HepG2 (cell line): ENCODE measurements around the gene PFDN5. TPM values are rescaled to one million over a fixed set of nuclear protein-coding genes. Genes with fewer than 3 reads are reported as not detected.
A peak's percentile ranks its signal among the peaks of the same experiment; 100 is the strongest.

Experiments
- ARHGAP35 ChIP-seq: sonication (generic); formaldehyde crosslinking; IDR thresholded peaks from 2 replicates; pipeline ENCODE4 v1.9.0; 2022; ENCODE audit warnings: mild to moderate bottlenecking, inconsistent platforms, moderate library complexity, missing genetic modification reagents, borderline replicate concordance
- ARNTL ChIP-seq: sonication (generic); formaldehyde crosslinking; IDR thresholded peaks from 2 replicates; pipeline ENCODE4 v1.4.0; 2020; ENCODE audit warnings: mild to moderate bottlenecking, missing genetic modification reagents
- ATAD3A ChIP-seq: sonication (generic); formaldehyde crosslinking; IDR thresholded peaks from 2 replicates; pipeline ENCODE4 v1.4.0; 2020; ENCODE audit warnings: missing genetic modification reagents
- BRD4 ChIP-seq: sonication (generic); formaldehyde crosslinking; IDR thresholded peaks from 2 replicates; pipeline ENCODE4 v1.4.0; 2020; ENCODE audit warnings: missing genetic modification reagents
- DZIP1 ChIP-seq: sonication (generic); formaldehyde crosslinking; IDR thresholded peaks from 2 replicates; pipeline ENCODE4 v1.5.0; 2020; ENCODE audit warnings: mild to moderate bottlenecking, missing genetic modification reagents
- FOXK2 ChIP-seq: fragments of 450-650 bp; IDR thresholded peaks from 2 replicates; pipeline ENCODE4 v1.6.1; 2016
- HDAC1 ChIP-seq: sonication (generic); formaldehyde crosslinking; IDR thresholded peaks from 2 replicates; pipeline ENCODE4 v1.5.1; 2020; ENCODE audit warnings: mild to moderate bottlenecking, missing genetic modification reagents
- HNRNPL ChIP-seq: fragments of 200-400 bp; formaldehyde crosslinking; IDR thresholded peaks from 2 replicates; pipeline ENCODE4 v1.6.1; 2017; ENCODE audit warnings: mild to moderate bottlenecking, low read depth, low read length
- PAXIP1 ChIP-seq: sonication (generic); formaldehyde crosslinking; conservative IDR thresholded peaks from 2 replicates; pipeline ENCODE4 v1.4.0; 2020; ENCODE audit warnings: mild to moderate bottlenecking, missing genetic modification reagents, moderate library complexity
- SKI ChIP-seq: fragments of 450-650 bp; IDR thresholded peaks from one replicate; pipeline ENCODE4 v1.6.1; 2018; ENCODE audit warnings: mild to moderate bottlenecking; ENCODE audit not compliant: partially characterized antibody
- USF2 ChIP-seq, 2 experiments: sonication (generic) in 1 of 2; formaldehyde crosslinking in 1 of 2; IDR thresholded peaks; 2 replicates each; pipeline versions ENCODE4 v1.5.1 to v1.6.1; 2011 to 2020; ENCODE audit warnings: borderline replicate concordance in 1 of 2, low read depth in 1 of 2, low read length in 1 of 2, mild to moderate bottlenecking in 1 of 2, missing genetic modification reagents in 1 of 2, moderate library complexity in 1 of 2
- ZBTB21 ChIP-seq: sonication (generic); formaldehyde crosslinking; IDR thresholded peaks from 2 replicates; pipeline ENCODE4 v1.4.0; 2020; ENCODE audit warnings: missing genetic modification reagents
- ZFX ChIP-seq: sonication (generic); formaldehyde crosslinking; IDR thresholded peaks from 2 replicates; pipeline ENCODE4 v1.4.0; 2020; ENCODE audit warnings: mild to moderate bottlenecking, low read depth, missing genetic modification reagents, moderate library complexity
- ZNF205 ChIP-seq: IDR thresholded peaks from 2 replicates; pipeline ENCODE4 v1.6.1; 2018; ENCODE audit warnings: missing biosample characterization, missing genetic modification reagents
- ZNF282 ChIP-seq: fragments of 450-650 bp; IDR thresholded peaks from 2 replicates; pipeline ENCODE4 v1.6.1; 2018; ENCODE audit not compliant: partially characterized antibody
- ZNF678 ChIP-seq: sonication (generic); formaldehyde crosslinking; IDR thresholded peaks from 2 replicates; pipeline ENCODE4 v1.4.0; 2020; ENCODE audit warnings: mild to moderate bottlenecking, missing genetic modification reagents
- polyA plus RNA-seq, 8 experiments: library from polyadenylated mRNA; depleted of rRNA in 3 of 8; stranded (reverse) in 7 of 8; unstranded in 1 of 8; fragments of >200 nt; fragmentation: Illumina TruSeq in 4 of 8; extraction: Trizol in 4 of 8; gene quantifications; 2 replicates each; pipeline versions ENCODE4 v1.2.1 to v1.2.3, GENCODE V29; 2011 to 2016; ENCODE audit warnings: low read depth in 4 of 8, missing spikeins in 1 of 8, mixed read lengths in 1 of 8; ENCODE audit not compliant: insufficient read depth in 1 of 8
- total RNA-seq, 5 experiments: library from RNA; depleted of rRNA; stranded (reverse); fragments of >200 nt; fragmentation: Illumina TruSeq; extraction: Trizol; gene quantifications; 2 replicates each; pipeline ENCODE4 v1.2.3, GENCODE V29; 2016; ENCODE audit warnings: low read depth in 1 of 5
- TF ChIP-seq, protein P1 (sequence below), 2 experiments: IDR thresholded peaks; 2 replicates each; pipeline ENCODE4 v1.6.1; 2011 to 2012; ENCODE audit warnings: low read length in 2 of 2, borderline replicate concordance in 1 of 2, low read depth in 1 of 2, mild to moderate bottlenecking in 1 of 2, moderate library complexity in 1 of 2

PFDN5 gene
- total and polyA plus RNA-seq, 2 of the 13 experiments (the other 11 are each of a cell fraction or from before 2014, with no cell fraction given) = 449 to 462 TPM

DNA sequence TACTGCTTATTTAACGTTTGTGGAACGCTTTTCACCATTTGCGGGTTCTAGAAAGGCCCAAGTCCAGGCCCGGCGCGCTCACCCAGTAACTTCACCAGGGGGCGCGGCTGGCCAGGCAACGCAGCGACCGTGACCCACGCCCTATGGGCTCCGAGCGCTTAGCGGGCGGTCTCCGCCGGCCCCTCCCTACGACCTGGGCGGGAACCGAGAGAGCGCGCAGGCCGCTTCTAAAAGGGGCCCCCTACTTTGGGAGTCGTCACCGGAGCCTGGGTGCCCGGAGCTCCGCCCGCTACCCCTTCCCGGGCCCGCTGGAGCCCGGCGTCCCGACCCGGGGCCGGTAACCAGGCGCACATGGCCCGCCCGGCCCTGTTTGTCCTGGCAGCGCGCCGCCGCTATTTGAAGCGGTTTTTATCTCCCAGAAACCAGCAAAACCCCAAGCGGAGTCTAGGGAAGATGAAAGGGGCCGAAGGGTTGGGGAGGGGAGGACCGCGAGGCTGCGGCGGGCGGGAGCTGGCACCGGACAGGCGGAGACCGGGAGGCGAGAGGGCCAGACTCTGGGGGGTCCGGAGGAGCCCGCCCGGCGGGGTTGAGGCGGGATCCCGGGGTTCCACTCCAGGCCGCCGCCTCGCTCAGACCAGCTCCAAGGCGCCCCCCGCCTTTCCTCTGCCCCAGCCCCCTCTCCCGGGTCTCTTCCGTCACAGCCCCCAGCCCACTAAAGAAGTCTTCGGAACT lies 29.6 kb downstream of the PFDN5 start (continued):
- TF ChIP-seq USF2 (IDR thresholded peaks at IDR 0.05; ENCODE audit: low read depth, low read length) = no peak
- no peak for TF ChIP-seq USF2 (CRISPR knock-in tag; IDR thresholded peaks at IDR 0.05; ENCODE audit: borderline replicate concordance)
- TF ChIP-seq ZFX (CRISPR knock-in tag) = peak; percentile 95
- no peak; the same call in 1 of the 2 replicates for TF ChIP-seq ZNF678 (CRISPR knock-in tag)
- no peak for TF ChIP-seq ARNTL (CRISPR knock-in tag)
- TF ChIP-seq HNRNPL = peak; percentile 76; the same call in 1 of the 2 replicates
- no peak for TF ChIP-seq FOXK2
- no peak for TF ChIP-seq DZIP1 (CRISPR knock-in tag)
- no peak for TF ChIP-seq ARHGAP35 (CRISPR knock-in tag)
- no peak for TF ChIP-seq ZNF282
- no peak; the same call in 1 of the 2 replicates for TF ChIP-seq PAXIP1 (CRISPR knock-in tag)
- peak; percentile 68 for TF ChIP-seq BRD4 (CRISPR knock-in tag)
- no peak for TF ChIP-seq ATAD3A (CRISPR knock-in tag)
- peak; percentile 53 for TF ChIP-seq SKI
- TF ChIP-seq ZBTB21 (CRISPR knock-in tag) = no peak; the same call in 1 of the 2 replicates
- TF ChIP-seq, protein P1, sequence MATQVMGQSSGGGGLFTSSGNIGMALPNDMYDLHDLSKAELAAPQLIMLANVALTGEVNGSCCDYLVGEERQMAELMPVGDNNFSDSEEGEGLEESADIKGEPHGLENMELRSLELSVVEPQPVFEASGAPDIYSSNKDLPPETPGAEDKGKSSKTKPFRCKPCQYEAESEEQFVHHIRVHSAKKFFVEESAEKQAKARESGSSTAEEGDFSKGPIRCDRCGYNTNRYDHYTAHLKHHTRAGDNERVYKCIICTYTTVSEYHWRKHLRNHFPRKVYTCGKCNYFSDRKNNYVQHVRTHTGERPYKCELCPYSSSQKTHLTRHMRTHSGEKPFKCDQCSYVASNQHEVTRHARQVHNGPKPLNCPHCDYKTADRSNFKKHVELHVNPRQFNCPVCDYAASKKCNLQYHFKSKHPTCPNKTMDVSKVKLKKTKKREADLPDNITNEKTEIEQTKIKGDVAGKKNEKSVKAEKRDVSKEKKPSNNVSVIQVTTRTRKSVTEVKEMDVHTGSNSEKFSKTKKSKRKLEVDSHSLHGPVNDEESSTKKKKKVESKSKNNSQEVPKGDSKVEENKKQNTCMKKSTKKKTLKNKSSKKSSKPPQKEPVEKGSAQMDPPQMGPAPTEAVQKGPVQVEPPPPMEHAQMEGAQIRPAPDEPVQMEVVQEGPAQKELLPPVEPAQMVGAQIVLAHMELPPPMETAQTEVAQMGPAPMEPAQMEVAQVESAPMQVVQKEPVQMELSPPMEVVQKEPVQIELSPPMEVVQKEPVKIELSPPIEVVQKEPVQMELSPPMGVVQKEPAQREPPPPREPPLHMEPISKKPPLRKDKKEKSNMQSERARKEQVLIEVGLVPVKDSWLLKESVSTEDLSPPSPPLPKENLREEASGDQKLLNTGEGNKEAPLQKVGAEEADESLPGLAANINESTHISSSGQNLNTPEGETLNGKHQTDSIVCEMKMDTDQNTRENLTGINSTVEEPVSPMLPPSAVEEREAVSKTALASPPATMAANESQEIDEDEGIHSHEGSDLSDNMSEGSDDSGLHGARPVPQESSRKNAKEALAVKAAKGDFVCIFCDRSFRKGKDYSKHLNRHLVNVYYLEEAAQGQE (IDR thresholded peaks at IDR 0.05; ENCODE audit: borderline replicate concordance in 1 of 2, low read depth in 1 of 2, low read length in 2 of 2) = no peak
- TF ChIP-seq HDAC1 = peak; percentile 86
- no peak for TF ChIP-seq ZNF205 (CRISPR knock-in tag)
